DMS53 treated with DMSO at 0.1 percent for 48 hours (cell line): ENCODE data around the gene ST13.
"Not testable (repeated sequence)": the region's sequence is repeated elsewhere in the genome, so short reads cannot be mapped to it uniquely, and the experiment has no call there.

Experiments used
- DNase-seq: peaks from one replicate; lab custom pipeline; 2025; ENCODE audit not compliant: unreplicated experiment; lab: John Stamatoyannopoulos, UW

ST13 gene

DNA sequence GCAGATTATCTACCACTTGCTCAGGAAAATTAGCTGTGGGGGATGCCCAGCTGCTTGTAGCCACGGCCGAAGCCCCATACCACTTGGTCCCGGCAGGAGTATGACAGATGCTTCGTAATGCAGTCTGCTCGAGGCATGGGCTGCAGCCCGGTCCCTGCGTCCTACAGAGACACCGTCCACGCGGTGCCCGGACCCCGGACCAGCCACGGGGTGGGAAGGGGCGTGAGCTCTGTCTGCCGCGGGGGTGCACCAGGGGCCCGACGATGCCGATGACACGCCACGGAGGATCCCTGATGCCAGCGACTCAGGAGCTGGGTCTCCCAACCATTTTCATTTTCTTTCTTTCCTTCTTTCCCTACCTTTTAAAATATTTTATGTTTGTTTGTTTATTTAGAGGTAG, 67.3 kb downstream of the ST13 start:
- no peak for DNase-seq

- DNase-seq: no peak
Measured at GRCh38 chr22:40782521-40782920, 73.9 kb downstream of the ST13 start.

GRCh38 chr22:40781749-40782148, 74.7 kb downstream of the ST13 start:
- DNase-seq: not testable (repeated sequence)
